IPS-20b (cell line): Measurements from ENCODE around the gene MYO1F.
"Not testable (repeated sequence)": the region's sequence is repeated elsewhere in the genome, so short reads cannot be mapped to it uniquely, and the experiment has no call there.

Experiments used
- H3K27ac ChIP-seq: one replicate; pipeline ENCODE4 v1.5.1; 2013; ENCODE audit warnings: low read length
- H3K27me3 ChIP-seq: 2 replicates; pipeline ENCODE4 v1.6.1; 2013; ENCODE audit warnings: mild to moderate bottlenecking, low read length, inconsistent platforms; ENCODE audit not compliant: insufficient read depth
- H3K36me3 ChIP-seq: 2 replicates; pipeline ENCODE4 v1.6.1; 2013; ENCODE audit warnings: low read depth, mild to moderate bottlenecking, inconsistent platforms, low read length, moderate library complexity; ENCODE audit not compliant: insufficient read depth
- H3K4me1 ChIP-seq: 2 replicates; pipeline ENCODE4 v1.6.1; 2013; ENCODE audit warnings: mild to moderate bottlenecking, control low read depth, inconsistent platforms, low read length, moderate library complexity; ENCODE audit not compliant: insufficient read depth
- H3K4me3 ChIP-seq: 2 replicates; pipeline ENCODE4 v1.5.1; 2013; ENCODE audit warnings: mild to moderate bottlenecking, low read length, inconsistent platforms
- H3K9ac ChIP-seq: 2 replicates; pipeline ENCODE4 v1.6.1; 2013; ENCODE audit warnings: low read depth, mild to moderate bottlenecking, inconsistent platforms, low read length, moderate library complexity
- H3K9me3 ChIP-seq: 2 replicates; pipeline ENCODE4 v1.6.1; 2013; ENCODE audit warnings: mild to moderate bottlenecking, low read depth, low read length, inconsistent platforms; ENCODE audit not compliant: insufficient read depth

Gene MYO1F

GRCh38 chr19:8530061-8530679, 47.1 kb downstream of the MYO1F start:
- Histone ChIP-seq H3K27me3 (peaks cover 5% of the 10 kb centered on the region; the same call in 1 of the 2 replicates), H3K4me1 (no peaks in the 10 kb centered on the region), H3K9me3 (no peaks in the 10 kb centered on the region), H3K4me3 (no peak overlapping the region), H3K36me3 (no peaks in the 10 kb centered on the region), H3K9ac (no peak overlapping the region), H3K27ac (no peak overlapping the region)

DNA sequence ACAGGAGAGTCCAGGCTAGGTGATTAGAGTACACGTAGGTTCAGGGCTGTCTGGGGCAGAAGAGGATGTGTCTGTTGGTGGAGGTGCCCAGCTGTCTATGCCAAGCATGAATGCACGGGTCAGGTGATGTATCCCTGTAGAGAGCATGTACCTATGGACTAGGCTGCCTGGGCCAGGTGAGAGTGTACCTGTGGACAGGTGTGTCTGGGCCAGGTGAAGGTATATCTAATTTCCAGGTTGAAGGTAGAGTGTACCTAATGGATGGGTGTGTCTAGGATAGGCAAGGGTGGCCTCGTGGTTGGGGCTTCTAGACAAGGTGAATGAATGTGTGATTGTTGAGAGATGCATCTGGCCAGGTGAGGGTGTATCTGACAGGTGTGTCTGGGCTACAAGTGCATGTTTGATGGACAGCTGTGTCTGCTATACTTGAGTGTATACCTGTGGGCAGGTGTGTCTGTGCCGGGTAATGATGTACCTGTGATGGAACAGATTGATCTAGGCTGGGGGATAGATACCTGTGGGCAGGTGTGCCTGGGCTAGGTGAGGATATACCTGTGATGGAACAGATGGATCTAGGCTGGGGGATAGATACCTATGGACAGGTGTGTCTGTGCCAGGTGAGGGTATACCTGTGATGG, 47.8 kb downstream of the MYO1F start:
- H3K36me3 ChIP-seq, result no peaks in the 10 kb centered on the region
- H3K27me3 ChIP-seq, result peaks cover 5% of the 10 kb centered on the region; the same call in 1 of the 2 replicates
- no peak overlapping the region for H3K27ac ChIP-seq
- no peaks in the 10 kb centered on the region for H3K9me3 ChIP-seq
- no peak overlapping the region for H3K9ac ChIP-seq
- no peaks in the 10 kb centered on the region for H3K4me1 ChIP-seq
- no peak overlapping the region for H3K4me3 ChIP-seq

- peaks cover 5% of the 10 kb centered on the region; the same call in 1 of the 2 replicates for H3K27me3 ChIP-seq
- H3K4me1 ChIP-seq, result no peaks in the 10 kb centered on the region
- no peak overlapping the region for H3K27ac ChIP-seq
- H3K4me3 ChIP-seq, result no peak overlapping the region
- H3K36me3 ChIP-seq, result no peaks in the 10 kb centered on the region
- H3K9ac ChIP-seq, result no peak overlapping the region
- no peaks in the 10 kb centered on the region for H3K9me3 ChIP-seq
These were observed 48.7 kb downstream of the MYO1F start for GRCh38 chr19:8528500-8528899.

DNA sequence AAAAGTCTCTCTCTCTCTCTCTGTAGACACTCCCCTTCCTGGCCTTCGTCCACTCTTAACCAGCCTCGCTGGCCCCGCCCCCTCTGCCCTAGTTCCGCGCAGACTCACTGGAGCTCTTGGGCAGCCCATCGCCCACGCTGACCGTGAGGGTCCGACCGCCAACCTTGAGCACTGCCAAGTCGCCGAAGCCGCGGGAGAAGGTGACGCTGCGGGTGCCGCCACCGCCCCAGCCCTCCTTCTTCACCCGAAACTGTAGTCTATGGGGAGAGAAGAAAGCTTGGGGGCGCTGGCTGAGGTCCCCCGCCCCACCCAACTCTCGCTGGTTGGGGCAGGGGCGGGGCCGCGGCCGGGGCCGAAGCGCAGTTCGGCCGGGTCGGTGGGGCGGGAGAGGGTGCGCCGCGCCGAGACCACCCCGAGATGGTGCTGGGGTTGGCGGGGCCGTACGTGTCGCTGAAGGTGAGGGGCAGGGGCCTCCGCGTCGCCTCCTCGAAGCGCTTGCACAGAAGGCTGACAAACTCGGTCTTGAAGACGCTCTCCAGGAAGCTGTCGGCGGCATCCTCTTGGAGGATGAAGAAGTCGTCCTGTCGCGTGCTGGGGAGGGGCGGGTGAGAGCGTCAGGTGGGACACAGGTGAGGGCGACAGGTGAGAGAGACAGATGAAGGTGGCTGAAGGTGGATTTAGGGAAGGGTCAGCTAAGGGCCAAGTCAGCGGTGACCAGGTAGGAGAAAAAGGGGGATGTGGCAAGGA, 50.7 kb downstream of the MYO1F start:
- Histone ChIP-seq H3K9me3 (no peaks in the 10 kb centered on the region), H3K4me1 (no peaks in the 10 kb centered on the region), H3K9ac (peak overlapping the region; percentile 88; the same call in 1 of the 2 replicates), H3K27me3 (peaks cover 5% of the 10 kb centered on the region; the same call in 1 of the 2 replicates), H3K27ac (no peak overlapping the region), H3K4me3 (peak overlapping the region; percentile 79), H3K36me3 (no peaks in the 10 kb centered on the region)

DNA sequence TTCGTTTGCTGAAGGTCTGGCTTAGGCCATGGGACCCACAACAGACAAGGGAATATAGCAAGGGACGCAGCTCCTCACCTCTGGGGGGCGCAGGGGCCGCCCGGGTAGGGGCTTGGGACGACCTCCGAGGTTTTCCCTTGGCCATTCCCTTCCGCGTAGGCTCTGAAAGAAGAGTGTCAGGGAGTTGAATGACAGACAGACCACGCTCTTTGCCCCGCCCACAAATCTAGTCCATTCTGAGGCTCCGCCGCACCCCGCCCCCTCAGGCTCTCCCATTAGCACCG, 51.9 kb downstream of the MYO1F start:
- no peaks in the 10 kb centered on the region for H3K4me1 ChIP-seq
- H3K4me3 ChIP-seq, result 0 out of 2 replicates have a peak overlapping the region, but pooled peaks have one; percentile 5
- no peak overlapping the region for H3K27ac ChIP-seq
- no peaks in the 10 kb centered on the region for H3K36me3 ChIP-seq
- H3K27me3 ChIP-seq, result peaks cover 5% of the 10 kb centered on the region; the same call in 1 of the 2 replicates
- no peaks in the 10 kb centered on the region for H3K9me3 ChIP-seq
- no peak overlapping the region for H3K9ac ChIP-seq

DNA sequence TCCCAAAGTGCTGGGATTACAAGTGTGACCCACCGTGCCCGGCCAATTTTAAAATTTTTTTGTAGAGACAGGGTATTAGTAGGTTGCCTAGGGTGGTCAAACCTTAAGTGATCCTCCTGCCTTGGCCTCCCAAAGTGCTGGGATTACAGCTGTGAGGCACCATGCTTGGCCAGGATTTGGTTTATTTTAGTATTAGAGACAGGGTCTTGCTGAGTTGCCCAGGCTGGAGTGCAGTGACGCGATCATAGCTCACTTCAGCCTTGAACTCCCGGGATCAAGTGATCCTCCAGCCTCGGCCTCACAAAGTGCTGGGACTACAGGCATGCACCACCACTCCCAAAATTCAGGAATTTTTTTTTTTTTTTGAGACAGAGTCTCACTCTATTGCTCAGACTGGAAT, 57.9 kb downstream of the MYO1F start:
- no peaks in the 10 kb centered on the region for H3K4me1 ChIP-seq
- H3K9me3 ChIP-seq, result no peaks in the 10 kb centered on the region
- no peaks in the 10 kb centered on the region for H3K27me3 ChIP-seq
- no peak overlapping the region for H3K27ac ChIP-seq
- no peaks in the 10 kb centered on the region for H3K36me3 ChIP-seq
- H3K4me3 ChIP-seq, result no peak overlapping the region
- no peak overlapping the region for H3K9ac ChIP-seq

GRCh38 chr19:8518536-8518935, 58.7 kb downstream of the MYO1F start:
- Histone ChIP-seq H3K27me3 (no peaks in the 10 kb centered on the region), H3K9ac (no peak overlapping the region), H3K27ac (no peak overlapping the region), H3K4me3 (no peak overlapping the region), H3K9me3 (no peaks in the 10 kb centered on the region), H3K36me3 (no peaks in the 10 kb centered on the region), H3K4me1 (no peaks in the 10 kb centered on the region)

GRCh38 chr19:8517551-8518442, 59.4 kb downstream of the MYO1F start:
- Histone ChIP-seq H3K9ac (no peak overlapping the region), H3K9me3 (no peaks in the 10 kb centered on the region), H3K4me3 (no peak overlapping the region), H3K4me1 (peaks cover 5% of the 10 kb centered on the region; the same call in 1 of the 2 replicates), H3K36me3 (no peaks in the 10 kb centered on the region), H3K27ac (no peak overlapping the region), H3K27me3 (no peaks in the 10 kb centered on the region)

DNA sequence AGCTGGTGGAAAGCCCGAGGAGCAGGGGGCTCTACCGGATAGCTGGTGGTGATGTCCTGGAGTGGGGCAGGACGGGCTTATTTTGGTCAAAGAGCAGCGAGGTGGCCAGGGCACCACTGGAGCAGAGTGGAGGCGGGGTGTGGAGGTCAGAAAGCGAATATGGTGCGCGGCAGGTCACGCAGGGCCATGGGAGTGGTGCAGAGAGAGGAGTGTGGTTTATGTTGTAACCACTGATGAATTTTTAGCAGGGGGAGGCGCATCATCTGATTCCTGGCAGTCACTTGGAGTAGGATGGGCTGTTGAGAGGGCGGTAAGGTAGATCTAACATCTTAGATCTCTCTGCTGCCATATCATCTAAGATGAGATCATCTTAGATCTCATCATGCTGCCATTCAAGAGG, 61.9 kb downstream of the MYO1F start:
- H3K4me1 ChIP-seq, result peaks cover 8% of the 10 kb centered on the region; the same call in 1 of the 2 replicates
- no peak overlapping the region for H3K27ac ChIP-seq
- no peak overlapping the region for H3K4me3 ChIP-seq
- no peak overlapping the region for H3K9ac ChIP-seq
- no peaks in the 10 kb centered on the region for H3K36me3 ChIP-seq
- no peaks in the 10 kb centered on the region for H3K9me3 ChIP-seq
- H3K27me3 ChIP-seq, result no peaks in the 10 kb centered on the region

- not testable (repeated sequence) for H3K9me3 ChIP-seq, H3K4me1 ChIP-seq, H3K27ac ChIP-seq, H3K27me3 ChIP-seq, H3K36me3 ChIP-seq
- Histone ChIP-seq H3K4me3 (peak overlapping the region; percentile 77), H3K9ac (peak overlapping the region; percentile 85; the same call in 1 of the 2 replicates)
These were observed 62.7 kb downstream of the MYO1F start for GRCh38 chr19:8514505-8515009.
